Neural progenitor cell (in vitro differentiated cells): ENCODE measurements around the gene PFKFB4.

ENCODE experiments used
- EZH2phosphoT487 ChIP-seq: fragments of 200-600 bp; sonication (generic); IDR thresholded peaks from 2 replicates; pipeline ENCODE4 v1.6.1; 2017; ENCODE audit warnings: antibody characterized with exemption
- TF ChIP-seq, protein P1 (sequence below): fragments of 200-600 bp; sonication (generic); IDR thresholded peaks from 2 replicates; pipeline ENCODE4 v1.5.1; 2017; ENCODE audit warnings: antibody characterized with exemption, mild to moderate bottlenecking

GRCh38 chr3:48535578-48535977 lies 21.0 kb downstream of the PFKFB4 start:
- TF ChIP-seq, protein P1, sequence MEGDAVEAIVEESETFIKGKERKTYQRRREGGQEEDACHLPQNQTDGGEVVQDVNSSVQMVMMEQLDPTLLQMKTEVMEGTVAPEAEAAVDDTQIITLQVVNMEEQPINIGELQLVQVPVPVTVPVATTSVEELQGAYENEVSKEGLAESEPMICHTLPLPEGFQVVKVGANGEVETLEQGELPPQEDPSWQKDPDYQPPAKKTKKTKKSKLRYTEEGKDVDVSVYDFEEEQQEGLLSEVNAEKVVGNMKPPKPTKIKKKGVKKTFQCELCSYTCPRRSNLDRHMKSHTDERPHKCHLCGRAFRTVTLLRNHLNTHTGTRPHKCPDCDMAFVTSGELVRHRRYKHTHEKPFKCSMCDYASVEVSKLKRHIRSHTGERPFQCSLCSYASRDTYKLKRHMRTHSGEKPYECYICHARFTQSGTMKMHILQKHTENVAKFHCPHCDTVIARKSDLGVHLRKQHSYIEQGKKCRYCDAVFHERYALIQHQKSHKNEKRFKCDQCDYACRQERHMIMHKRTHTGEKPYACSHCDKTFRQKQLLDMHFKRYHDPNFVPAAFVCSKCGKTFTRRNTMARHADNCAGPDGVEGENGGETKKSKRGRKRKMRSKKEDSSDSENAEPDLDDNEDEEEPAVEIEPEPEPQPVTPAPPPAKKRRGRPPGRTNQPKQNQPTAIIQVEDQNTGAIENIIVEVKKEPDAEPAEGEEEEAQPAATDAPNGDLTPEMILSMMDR = no peak
- no peak for TF ChIP-seq EZH2phosphoT487
